Stimulated activated CD4-positive, alpha-beta T cell treated with anti-CD3 and anti-CD28 coated beads, Interleukin-15, amount 100 ng/mL, for 24 hours (primary cell): ENCODE data around the gene SLC8A1.

Source experiments
- DNase-seq: peaks from one replicate; pipeline ENCODE4 v3.0.0-alpha.2; 2020

SLC8A1 gene

DNA sequence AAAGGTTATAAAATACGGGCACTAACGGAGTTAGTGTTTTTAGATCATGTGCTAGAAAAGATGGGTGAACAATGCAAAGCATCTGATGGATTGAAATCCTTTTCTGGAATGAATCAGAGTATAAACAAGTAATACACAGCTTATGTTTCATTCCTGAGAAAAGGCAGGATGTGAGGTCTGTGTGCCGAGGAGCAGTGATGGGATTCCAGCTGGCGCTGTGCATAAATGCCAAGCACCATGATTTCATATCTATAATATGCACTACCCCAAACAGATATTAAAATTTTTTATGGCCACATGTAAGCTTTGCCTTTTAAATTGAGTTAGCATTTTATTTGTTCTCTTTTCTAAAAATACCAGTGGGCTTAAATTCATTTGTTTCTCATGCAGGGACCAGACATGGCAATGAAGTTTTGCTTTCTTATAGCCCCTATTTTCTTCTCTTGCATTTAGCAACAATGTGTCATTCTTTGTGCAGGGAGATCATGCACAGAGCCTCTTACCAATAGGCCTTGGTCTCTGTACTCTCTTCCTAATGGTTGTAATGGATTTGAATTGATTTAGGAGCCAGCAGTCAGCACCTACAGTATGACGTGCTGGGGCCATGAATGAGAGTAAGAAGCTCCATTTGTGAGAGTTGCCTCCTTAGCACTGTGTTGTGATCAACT lies 323.9 kb downstream of the SLC8A1 start:
- DNase-seq: no peak

DNA sequence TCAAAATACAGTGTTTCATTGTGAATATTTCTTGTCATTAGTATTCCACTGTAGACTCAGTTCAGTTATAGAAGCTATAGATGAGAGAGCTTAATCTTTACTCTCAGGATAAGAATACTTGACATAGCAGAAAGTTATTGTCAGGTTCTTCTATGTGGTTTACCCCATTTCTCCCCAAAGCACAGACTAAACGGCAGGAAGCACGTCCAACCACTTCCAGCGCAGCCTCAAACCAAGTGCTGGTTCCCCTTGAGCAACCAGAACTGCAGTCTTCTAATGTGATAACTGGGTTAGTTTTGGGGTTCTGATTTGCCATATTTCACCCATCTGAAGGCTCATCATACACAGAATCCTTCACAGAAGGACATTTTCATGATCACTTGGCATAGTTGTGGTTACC lies 324.7 kb downstream of the SLC8A1 start:
- no peak for DNase-seq

DNA sequence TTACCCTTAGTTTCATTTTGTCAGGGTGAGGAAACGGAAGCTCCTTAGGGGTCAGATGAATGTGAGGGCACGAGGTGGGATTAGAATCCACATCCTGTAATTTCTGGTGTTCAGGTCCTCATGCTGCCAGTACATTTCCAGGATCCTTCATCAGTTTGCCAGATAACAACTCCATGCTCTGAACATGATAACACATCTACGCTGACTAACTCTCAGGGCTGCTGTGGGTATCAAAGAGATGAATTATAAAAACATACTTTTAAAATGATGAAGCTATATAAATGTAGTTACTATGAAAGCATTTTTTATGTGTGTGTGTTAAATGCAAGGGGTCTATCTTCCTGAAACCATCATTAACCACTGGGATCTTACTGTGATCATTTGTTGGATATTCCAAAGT lies 325.9 kb downstream of the SLC8A1 start:
- no peak for DNase-seq

DNA sequence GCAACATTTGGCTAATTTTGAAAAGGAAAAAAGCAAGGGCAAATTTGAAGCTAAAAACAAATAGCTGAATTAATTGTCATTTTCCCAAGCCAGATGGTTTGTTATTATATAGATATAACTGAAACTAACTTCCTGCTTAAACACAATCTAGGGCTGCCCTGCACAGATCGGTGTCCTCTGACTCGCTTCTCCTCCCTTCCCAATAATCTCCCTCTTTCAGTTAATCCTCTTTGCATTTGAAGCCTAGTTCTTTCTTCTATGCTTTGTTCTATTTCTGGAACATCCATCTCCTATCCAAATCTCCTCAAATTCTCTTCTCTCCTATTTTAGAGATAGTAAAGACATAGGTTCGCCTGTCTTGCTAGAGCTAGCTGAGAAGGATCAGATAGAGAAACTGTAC lies 328.1 kb downstream of the SLC8A1 start:
- no peak for DNase-seq

DNA sequence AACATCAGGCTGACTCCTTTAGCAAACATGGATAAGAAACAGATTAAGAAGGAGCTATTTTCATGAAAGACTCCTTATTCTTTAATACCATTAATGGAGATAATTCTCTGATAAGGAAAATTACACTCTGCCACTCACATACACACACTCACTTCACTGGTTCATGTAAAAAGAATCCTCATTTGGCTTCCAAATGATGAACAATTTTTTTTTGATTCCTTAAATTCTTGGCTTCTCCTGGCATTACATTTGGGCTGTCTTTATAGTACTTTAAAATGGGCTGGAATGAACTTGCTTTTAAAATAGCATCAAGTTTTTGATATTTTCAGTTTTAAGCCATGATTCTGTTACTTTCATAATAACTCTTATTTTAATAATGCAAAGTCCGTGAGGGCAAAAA lies 328.6 kb downstream of the SLC8A1 start:
- no peak for DNase-seq

DNA sequence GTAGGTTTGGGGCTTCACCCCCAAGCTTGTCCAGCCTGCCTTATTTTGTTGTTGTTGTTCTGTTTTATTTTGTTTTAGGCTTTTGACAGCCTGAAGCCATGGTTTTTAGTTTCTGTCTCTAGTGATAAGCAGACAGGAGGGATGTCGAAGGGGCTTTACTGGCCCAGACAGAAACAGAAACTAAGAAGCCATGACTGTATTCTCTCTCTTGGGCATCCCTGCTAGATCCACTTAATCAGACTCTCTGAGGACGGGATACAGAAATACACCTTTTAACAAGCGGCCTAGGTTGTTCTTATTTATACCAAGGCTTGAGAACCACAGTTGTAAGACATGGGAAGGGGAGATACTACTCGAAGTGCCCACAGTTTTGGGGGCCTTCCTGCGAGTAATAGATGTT lies 330.9 kb downstream of the SLC8A1 start:
- DNase-seq: no peak

DNA sequence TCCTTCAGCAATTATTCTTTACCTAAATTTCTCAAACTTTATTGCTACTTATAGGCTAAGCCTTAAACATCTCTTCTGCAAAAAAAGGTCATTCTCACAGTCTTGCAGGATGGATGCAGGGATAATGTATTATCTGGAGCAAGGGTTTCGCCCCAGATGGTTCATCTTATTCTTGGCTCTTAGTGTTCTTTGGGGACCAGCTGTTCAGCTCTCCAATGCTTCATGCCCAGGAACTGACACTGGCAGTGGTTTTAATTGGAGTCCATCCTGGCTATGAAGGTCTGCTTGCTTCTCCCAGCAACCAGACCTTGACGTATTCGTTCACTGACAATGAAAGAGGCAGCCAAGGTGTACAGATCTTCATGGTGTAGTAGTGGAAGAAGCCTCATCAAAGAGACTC lies 331.9 kb downstream of the SLC8A1 start:
- no peak for DNase-seq

DNA sequence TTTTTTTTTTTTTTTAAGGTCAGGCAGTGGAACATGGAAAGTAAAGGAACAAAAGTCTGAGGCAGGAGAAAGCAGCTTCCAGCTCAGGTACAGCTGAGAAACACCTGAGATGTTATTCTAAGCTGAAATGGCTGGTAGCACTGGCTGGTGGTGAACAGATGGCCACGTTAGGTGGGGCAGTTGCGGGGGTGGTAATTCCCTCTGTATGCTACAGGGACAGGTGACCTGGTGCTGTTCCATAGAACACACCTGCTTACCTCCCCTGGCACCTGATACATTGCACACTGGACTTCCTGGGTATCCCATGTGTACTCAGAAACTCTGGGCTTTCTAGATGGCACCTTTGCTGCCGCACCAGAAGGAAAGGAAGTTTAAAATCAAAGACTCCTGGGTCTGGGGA lies 333.3 kb downstream of the SLC8A1 start:
- DNase-seq: no peak

DNA sequence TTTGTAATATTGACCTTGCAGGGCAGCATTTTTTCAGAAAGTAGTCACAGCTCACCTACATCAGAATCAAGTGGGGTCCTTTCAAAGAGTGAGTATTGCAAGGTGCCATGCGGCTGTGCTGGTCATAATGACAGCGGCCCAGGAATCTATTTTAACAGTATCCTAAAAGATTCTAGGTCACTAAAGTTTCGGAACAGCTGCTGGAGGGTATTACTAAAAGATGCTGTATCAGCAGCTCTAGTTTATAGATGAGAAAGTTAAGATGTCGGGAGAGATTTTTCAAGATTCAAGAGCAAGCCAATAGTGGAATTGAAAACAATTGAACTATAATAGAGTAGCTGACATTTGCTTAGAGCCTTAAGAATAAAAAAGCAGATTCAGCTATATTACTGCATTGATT lies 336.0 kb downstream of the SLC8A1 start:
- DNase-seq: no peak

DNA sequence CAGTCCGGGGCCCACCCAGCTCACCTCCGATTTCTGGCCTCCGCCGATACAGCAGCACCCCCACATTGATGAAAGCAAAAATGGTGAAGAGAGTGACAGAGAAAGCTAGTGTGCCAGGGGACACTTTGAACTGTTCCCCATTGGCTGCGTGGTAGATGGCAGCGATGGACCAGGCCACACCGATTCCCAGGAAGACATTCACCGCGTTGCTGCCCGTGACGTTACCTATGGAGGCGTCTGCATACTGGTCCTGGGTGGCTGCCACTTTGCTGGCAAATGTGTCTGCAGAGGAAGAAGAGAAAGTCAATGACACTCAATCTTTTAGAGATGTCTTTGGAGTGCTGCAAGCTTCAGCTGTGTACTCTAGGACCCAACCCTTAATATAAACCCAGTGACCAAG lies 336.5 kb downstream of the SLC8A1 start:
- DNase-seq: no peak

DNA sequence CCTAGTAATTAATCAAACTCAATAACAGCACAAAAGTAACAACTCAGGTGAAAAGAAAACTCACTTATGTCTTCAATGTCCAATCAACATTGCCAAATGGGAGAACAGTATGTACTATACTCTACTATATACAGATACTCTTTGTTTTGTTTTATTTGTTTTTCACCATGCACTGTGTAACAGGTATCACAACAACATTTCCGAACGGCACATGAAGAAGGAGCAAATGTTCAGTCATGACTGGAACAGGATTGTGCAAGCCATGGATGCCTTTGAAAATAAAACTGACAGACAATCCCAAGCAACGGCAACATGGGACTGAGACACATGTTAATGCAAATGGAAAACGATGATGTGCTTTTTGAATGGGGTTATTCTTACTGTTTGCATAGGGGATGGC lies 337.9 kb downstream of the SLC8A1 start:
- DNase-seq: no peak

DNA sequence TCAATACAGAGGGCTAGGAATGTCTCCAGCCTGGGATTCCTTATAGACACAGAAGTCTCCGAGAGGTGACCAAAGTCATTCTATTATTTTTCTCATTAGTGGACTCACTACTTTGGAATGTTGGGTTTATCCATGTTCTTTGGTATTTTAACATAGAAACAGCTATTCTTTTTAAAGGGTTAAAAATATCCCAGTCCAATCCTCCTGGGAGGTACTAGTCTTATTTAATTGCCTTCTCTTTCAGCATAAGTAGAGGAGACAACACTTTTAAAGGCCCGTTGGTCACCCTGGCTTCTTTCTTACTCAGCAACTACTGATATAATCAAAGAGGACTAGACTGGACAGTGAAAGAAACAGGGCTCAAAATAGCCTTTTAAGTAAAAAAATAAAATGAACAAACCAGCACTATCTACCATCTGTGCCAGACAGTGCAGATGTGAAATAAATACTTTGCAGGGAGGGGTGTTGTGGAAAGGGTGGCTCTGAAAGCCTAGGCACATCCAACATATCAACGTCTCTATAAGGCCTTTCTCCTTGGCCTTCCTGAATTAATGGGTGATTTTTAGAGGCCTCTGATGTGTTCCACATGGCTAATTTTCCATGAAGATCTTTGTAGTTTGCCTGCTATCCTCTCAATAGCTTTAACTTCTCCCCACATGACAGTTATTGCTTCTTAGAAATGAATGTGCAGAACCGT lies 338.5 kb downstream of the SLC8A1 start:
- no peak for DNase-seq

DNA sequence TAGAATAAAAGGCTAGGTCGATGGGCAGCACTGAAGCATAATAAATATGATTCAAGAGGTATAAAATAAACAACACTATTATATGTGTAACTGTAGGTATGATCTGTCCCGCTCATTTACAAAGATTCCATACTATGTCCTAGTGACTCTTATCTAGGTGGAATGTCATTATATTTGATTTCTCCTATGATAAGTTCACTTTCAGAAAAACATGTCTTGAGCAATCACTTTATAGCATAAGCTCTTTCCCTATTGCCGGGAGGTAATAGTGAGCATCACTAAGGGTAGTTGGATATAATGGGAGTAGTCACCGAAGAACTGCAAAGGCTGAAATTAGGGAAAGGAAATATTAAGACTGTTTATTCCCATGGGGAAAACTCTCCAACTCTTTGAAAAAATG lies 342.5 kb downstream of the SLC8A1 start:
- no peak for DNase-seq

DNA sequence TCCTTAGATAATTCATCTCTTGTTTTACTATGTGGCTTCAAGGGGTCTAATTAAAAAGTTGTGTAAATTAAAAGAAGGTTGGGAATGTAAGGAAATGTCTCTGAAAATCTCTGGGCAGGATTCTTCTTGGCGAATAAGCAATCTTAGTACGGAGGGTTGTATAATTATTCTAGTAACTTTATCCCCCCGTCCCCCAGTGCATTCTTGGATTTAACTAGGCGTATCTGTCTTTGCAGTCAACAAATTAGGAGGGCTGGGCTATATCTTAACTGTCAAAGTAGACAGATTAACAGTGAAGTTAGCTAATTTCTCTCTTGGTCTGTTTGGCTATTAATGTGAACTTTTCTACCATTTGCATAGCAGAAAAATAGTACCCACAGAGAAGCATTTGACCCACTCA lies 343.0 kb downstream of the SLC8A1 start:
- no peak for DNase-seq

DNA sequence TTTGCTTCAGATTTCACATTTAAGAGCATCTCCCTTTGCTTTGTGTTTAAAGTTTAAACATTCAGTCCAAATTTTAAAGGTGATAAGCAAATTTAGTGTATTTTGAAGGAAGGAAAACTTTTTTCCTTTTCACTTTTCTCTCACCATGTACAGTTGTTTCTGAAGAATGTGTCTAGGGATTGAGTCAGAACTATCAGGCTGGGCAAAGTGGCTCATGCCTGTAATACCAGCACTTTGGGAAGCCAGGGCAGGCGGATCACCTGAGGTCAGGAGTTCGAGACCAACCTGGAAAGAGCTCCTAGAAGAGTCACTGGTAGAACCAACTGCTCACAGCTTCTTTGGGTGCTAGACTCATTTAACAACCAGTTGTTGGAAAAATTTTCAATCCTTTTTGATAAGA lies 345.8 kb downstream of the SLC8A1 start:
- DNase-seq: no peak

DNA sequence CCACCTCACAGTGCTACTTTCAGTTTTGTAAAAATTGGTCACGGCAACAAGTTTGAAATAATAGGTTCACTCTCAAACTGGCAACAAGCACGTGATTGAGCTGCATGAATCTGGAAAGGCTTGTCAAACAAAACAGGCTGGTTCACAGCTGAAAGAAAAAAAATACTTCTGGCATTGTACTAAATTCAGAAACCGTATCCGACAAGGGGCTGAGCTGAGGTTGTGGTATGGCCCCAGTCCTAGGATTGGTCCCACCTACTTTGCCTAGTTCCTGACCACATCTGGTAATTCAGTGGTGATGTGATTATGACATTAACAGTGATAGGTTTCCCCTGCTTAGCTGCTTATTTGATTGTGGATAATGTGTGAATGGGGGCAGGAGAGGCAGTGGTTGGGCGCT lies 346.3 kb downstream of the SLC8A1 start:
- no peak for DNase-seq

DNA sequence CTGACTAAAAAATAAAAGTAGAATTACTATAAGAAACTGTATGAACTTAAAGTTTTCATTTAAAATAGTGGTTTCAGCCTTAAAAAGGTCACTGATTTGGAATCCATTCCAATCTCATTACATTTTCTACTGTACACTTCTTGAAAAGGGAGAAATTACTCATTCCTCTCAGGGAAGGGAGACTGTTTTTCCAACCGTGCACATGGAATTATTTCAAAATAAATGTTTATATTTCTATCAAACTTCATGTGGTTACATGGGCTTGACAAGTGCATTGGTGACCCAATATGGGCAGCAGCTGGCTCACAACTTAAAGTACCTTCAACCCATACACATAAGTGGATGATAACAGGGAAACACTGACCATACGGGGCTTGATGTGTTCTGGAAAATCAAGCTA lies 348.3 kb downstream of the SLC8A1 start:
- no peak for DNase-seq

DNA sequence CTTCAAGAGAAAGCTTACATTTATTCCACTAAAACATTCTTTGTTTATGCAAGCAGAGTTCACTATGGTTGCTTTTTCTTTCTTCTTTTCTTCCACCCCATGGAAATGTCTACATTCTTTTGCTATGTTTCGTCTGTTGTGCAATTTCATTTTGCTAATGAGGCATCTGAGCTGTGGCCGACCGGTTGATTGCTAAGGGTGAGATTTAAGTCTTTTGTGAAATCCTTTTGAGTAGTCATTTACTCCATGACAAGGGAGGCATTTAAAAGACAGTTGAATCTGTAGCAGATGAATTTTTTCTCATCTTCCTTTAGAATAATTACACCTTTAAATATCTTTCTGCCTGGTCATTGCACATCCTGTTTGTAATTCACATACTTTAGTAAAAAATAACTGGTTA lies 348.7 kb downstream of the SLC8A1 start:
- DNase-seq: no peak

DNA sequence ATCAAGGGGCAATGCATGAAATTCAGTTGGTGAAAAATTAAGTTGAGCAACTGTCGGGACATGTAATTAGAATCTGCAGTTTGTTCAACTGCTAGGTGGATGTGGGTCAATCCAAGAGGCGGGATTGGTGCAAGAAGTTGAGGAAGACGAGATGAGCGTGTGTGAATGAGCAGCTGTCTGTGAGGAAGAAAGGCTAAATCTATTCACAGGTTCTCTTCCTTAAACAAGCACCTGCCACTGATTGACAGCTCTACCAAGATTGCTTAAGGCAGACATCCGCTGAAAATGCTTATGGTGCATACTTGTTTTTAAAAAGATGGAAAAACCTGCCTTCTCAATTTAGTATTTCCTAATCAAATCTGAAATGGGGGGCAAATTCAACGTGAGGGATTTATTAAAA lies 349.4 kb downstream of the SLC8A1 start:
- no peak for DNase-seq

DNA sequence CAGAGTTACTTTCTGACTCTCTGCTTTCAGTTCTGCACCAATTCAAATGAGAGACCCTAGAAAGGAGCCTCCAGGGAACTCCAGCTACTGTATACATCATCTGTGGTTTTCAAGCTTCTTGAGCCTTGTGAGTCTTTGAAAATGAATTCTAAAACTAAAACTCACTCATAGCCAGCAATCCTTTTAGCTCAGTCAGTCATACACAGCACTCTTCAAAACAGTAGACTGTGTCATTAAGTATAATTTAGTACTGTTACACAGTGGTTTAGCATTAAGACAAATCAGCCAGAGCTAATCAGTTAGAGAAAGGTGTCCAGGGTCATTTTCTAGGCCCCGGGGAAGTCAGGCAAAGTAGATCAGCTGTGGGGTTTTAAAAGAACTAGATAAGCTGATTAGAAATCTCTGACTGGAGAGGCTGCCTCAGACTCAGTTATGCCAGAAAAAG lies 350.7 kb downstream of the SLC8A1 start:
- DNase-seq: no peak

DNA sequence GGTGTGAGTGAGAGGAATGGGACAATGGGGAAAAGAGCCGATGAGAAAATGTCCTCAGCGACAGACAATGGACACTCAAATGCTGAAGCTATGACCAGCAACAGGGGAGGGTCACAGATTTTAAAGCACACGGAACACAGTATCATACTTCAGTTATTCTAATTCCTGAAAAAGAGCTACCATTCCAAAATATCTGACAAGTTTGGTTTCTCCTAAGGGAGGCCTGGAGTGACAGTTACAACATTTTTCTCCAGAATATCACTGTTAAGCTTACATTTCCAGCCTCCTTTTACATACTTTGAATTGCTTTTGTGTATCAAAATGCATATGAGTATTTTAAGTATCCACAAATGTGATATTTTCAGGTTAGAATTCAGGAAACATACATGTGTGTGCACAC lies 351.2 kb downstream of the SLC8A1 start:
- DNase-seq: no peak

DNA sequence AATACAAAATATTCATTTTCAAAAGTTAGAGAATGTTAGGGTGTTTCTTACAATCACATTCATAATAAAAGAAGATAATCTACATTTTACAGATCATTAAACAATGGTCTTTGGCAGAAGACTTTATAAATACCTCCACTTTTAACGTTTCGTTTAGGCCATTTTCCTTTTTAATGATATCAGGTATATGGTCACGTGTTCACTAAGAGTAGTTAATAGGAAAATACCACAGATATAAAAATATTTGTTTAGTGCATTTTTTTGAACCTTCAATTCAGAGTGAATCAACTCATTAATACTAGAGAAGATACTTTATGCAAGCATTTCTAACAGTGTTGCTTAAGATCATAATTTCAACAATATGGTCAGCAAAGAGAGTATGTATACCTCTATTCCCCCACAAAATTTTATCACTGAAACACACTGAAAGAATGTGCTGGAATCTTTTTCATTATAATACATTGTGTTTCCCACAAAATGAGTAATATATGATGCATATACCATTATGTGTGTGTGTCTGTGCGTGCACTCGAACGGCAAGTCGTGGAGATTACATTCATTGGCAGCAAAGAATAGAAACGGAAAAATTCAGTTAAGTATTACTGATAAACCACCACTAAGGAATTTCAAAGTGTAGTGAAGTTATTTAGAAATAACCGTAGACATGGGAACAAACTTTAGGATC lies 353.0 kb downstream of the SLC8A1 start:
- DNase-seq: no peak

DNA sequence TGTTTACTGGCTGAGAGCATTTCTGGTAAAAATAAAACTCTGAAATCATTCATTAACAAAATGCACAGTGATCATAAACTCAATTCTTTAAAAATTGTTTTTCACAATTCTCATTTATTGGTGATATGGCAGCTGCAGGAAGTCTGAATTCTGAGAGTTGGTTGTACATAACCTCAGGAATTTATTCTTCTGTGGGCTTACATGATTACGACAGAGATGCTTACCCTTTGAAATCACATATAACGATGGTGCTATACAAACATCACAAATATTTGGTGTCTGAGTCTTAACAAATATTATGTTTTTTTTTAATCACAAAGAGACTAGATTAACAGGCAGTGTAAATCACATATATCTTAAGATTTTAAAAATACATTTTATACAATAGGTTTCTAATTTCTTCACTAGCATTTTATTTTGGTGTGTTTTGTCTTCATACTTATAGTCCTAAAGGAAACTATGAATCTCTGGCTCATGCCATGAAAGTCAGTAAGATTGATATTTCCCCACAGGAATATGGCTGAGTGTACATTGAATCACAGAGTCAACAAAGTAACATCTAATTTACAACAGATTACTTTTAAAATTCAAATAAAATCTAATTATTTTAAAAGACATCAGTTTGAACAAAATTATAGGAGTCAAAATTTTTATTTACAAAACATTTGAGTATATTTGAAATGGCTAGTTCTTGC lies 354.1 kb downstream of the SLC8A1 start:
- no peak for DNase-seq

DNA sequence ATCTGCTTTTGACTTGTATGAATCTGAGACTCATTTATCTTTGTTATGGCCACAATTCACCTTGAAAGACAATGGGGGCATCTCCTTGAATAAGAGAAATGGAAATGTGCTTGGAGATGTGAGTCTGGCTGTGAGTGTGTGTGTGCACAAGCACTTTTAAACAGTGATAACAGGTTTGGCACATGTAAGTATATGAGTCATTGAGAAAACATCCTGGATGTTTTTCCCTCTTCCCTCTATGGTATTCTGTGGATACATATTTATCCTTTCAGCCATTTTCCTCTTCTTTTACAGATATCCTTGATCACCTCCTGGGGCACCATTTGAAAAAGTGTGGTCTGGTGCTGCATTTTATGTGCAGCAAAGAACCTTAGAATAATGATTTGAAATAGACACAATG lies 355.5 kb downstream of the SLC8A1 start:
- DNase-seq: no peak
